Brain microvascular endothelial cell (primary cell): Measurements from ENCODE around the gene TFF1.

Experiments
- DNase-seq: peaks from one replicate; pipeline ENCODE4 v3.0.0-alpha.2; 2020
- H3K27ac ChIP-seq: fragments of 250-450 bp; sonication (Bioruptor Pico); 2 replicates; pipeline ENCODE4 v1.5.1; 2020; ENCODE audit warnings: mild to moderate bottlenecking, moderate library complexity
- H3K27me3 ChIP-seq: fragments of 250-450 bp; sonication (Bioruptor Pico); replicated peaks from 2 replicates; pipeline ENCODE4 v1.5.1; 2020; ENCODE audit warnings: mild to moderate bottlenecking
- H3K36me3 ChIP-seq: fragments of 250-450 bp; sonication (Bioruptor Pico); replicated peaks from 2 replicates; pipeline ENCODE4 v1.5.1; 2020; ENCODE audit warnings: mild to moderate bottlenecking
- H3K4me3 ChIP-seq: 2 replicates; pipeline ENCODE4 v1.5.1; 2011; ENCODE audit warnings: low read depth, mild to moderate bottlenecking, control low read depth, low read length, moderate library complexity
- in situ Hi-C: cut with HindIII; loops from 2 replicates; pipeline ENCODE4 v1.10.0; 2017; ENCODE audit warnings: low sequenced_read_pairs, low pct_ligation_motif_present
- TF ChIP-seq, protein P1 (sequence below): IDR thresholded peaks from 2 replicates; pipeline ENCODE4 v1.5.1; 2011; ENCODE audit warnings: low read depth, mild to moderate bottlenecking, moderate library complexity, low read length, control low read depth, inconsistent platforms; ENCODE audit errors: missing control alignments

Gene TFF1

DNA sequence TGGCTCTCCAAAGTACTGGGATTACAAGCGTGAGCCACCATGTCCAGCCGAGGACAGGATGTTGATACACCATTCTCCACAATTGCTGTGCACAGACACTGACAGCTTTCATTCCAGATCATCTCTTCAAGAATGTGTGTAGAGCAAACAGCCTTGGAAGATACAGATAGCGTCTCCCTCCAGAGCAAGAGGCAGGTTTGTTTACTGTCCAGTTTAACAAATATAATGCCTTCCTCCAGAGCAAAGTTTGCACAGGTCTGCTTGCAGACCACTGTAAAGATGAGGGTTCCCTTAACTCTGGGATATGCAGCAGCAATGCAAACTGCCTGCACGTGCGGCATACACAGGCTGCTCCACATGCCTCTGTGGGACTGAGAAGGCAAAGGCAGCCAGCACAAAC, 25.0 kb upstream of the TFF1 start:
- no peak overlapping the region for H3K4me3 ChIP-seq
- in situ Hi-C loops = no loop called here

DNA sequence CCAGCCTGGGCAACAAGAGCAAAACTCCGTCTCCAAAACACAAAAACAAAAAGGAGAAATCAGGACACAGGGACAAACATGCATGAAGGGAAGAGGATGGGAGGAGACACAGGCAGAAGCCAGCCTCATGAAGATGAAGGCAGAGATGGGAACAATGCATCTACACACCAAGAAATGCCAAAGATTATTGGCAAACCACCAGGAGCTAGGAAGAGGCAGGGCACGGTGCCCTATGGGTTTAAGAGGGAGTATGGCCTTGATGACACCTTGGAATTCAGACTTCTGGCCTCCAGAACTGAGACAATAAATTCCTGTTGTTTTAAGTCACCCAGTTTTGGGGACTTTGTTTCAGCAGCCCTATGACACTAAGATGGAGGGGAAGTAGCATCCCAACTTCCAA, 24.4 kb upstream of the TFF1 start:
- H3K36me3 ChIP-seq = no peaks in the 10 kb centered on the region
- H3K27me3 ChIP-seq = no peaks in the 10 kb centered on the region
- no peak overlapping the region for H3K27ac ChIP-seq
- H3K4me3 ChIP-seq = no peak overlapping the region
- in situ Hi-C loops = no loop called here
- TF ChIP-seq, protein P1, sequence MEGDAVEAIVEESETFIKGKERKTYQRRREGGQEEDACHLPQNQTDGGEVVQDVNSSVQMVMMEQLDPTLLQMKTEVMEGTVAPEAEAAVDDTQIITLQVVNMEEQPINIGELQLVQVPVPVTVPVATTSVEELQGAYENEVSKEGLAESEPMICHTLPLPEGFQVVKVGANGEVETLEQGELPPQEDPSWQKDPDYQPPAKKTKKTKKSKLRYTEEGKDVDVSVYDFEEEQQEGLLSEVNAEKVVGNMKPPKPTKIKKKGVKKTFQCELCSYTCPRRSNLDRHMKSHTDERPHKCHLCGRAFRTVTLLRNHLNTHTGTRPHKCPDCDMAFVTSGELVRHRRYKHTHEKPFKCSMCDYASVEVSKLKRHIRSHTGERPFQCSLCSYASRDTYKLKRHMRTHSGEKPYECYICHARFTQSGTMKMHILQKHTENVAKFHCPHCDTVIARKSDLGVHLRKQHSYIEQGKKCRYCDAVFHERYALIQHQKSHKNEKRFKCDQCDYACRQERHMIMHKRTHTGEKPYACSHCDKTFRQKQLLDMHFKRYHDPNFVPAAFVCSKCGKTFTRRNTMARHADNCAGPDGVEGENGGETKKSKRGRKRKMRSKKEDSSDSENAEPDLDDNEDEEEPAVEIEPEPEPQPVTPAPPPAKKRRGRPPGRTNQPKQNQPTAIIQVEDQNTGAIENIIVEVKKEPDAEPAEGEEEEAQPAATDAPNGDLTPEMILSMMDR = no peak
- DNase-seq = no peak

More for the DNA sequence above, 25.0 kb upstream of the TFF1 start:
- Histone ChIP-seq H3K36me3 (no peaks in the 10 kb centered on the region), H3K27me3 (no peaks in the 10 kb centered on the region), H3K27ac (no peak overlapping the region)
- DNase-seq = no peak
- TF ChIP-seq, protein P1 = no peak

DNA sequence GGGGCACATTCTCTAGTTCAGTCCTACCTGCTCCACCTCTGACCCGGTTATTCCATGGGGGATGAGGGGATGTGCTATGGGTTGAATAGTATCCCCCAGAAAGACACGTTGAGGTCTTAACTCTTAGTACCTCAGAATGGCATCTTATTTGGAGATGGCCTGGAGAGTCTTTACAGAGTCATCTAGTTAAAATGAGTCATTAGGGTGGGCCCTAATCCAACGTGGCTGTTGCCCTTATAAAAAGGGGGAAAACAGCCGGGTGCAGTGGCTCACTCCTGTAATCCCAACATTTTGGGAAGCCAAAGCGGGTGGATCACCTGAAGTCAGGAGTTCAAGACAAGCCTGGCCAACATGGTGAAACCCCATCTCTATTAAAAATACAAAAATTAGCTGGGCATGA, 23.9 kb upstream of the TFF1 start:
- H3K27me3 ChIP-seq = no peaks in the 10 kb centered on the region
- no peak overlapping the region for H3K27ac ChIP-seq
- H3K36me3 ChIP-seq = no peaks in the 10 kb centered on the region
- in situ Hi-C loops = no loop called here
- no peak for DNase-seq
- TF ChIP-seq, protein P1 = no peak
- H3K4me3 ChIP-seq = no peak overlapping the region

DNA sequence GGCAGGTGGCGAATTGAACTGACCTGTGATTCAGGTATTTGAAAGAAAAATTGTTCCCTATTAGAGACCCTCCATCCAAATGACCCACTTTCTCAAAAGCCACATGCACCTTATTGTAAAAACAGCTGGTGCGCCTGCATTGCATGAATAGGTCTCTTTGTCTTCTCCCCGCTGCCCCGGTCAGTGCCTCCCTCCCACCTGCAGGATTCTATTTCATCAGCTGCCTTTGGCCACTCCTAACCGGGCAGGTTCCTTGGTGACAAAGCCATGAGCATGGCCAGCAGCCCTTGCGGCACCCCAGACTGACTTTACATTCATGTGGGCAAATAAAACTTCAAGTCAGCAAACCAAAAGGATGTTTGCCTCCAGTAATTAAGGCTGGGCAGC, 23.1 kb upstream of the TFF1 start:
- H3K27me3 ChIP-seq = no peaks in the 10 kb centered on the region
- TF ChIP-seq, protein P1 = no peak
- no peaks in the 10 kb centered on the region for H3K36me3 ChIP-seq
- DNase-seq = no peak
- H3K4me3 ChIP-seq = no peak overlapping the region
- no peak overlapping the region for H3K27ac ChIP-seq
- in situ Hi-C loops = no loop called here

DNA sequence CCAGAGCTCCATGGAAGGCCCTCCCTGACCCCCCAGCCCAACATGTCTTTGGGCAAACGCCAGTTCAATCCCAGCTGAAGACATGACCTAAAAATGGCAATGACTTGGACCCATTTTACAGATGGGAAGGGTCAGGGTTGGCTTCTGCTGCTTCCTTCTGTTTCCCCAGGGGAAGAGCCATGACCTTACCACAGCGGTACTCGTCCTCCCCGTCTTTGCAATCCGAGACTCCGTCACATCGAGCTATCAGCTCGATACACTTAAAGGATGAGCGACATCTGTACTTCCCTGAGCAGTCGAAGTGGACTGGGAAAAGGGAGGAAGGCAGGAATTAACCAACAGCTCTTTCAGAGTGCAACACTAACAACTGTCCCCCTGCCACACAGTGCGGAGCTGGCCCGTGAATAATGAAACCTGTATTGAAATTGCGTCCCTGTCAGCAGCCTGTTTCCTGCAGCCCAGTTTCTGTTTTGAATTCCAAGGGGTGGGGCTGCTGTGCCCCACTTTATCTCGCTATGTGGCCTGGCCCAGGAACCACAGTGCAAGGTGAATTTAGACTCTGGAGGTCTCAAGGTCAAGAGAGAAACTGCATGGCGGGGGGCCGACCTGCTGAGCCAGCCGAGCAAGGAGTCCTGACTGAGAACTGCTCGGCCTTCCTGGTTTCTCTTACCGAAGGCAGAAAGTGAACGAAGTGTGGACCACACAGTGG, 22.6 kb upstream of the TFF1 start:
- TF ChIP-seq, protein P1 = no peak

DNA sequence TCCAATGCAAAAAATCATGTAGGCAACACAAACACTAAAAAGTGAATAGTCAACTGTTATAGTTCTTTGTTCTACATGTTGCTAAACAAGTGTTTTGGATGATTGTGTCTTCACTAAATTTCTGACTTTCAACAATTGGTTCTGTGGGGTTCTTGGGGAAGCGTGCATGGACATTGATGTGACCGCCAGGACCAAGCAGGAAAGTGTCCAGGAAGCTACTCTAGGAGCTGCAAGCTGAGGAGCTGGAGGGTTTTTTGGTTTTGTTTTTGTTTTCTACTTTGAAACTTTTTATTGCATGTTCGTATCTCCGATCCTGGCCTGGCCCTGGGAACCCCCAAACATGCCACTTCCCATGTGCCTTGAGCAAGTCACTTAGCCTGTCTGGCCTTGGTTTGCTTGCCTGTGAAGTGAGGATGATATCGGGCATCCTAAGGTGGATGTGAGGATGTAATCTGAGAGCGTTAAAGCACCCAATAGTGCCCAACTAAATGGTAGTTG, 21.6 kb upstream of the TFF1 start:
- Histone ChIP-seq H3K27me3 (no peaks in the 10 kb centered on the region), H3K4me3 (no peak overlapping the region), H3K27ac (no peak overlapping the region), H3K36me3 (no peaks in the 10 kb centered on the region)
- TF ChIP-seq, protein P1 = no peak
- no peak for DNase-seq
- in situ Hi-C loops = no loop called here

More for the DNA sequence above, 22.6 kb upstream of the TFF1 start:
- in situ Hi-C loops = no loop called here
- Histone ChIP-seq H3K4me3 (no peak overlapping the region), H3K27me3 (no peaks in the 10 kb centered on the region), H3K27ac (no peak overlapping the region), H3K36me3 (no peaks in the 10 kb centered on the region)
- no peak for DNase-seq
